ENCODE data around the gene NEUROD2. TPM values are rescaled to one million over a fixed set of nuclear protein-coding genes. Genes with fewer than 3 reads are reported as not detected.

The NEUROD2 gene
- total RNA-seq, 1 donor from 2014 or later = not detected

DNA sequence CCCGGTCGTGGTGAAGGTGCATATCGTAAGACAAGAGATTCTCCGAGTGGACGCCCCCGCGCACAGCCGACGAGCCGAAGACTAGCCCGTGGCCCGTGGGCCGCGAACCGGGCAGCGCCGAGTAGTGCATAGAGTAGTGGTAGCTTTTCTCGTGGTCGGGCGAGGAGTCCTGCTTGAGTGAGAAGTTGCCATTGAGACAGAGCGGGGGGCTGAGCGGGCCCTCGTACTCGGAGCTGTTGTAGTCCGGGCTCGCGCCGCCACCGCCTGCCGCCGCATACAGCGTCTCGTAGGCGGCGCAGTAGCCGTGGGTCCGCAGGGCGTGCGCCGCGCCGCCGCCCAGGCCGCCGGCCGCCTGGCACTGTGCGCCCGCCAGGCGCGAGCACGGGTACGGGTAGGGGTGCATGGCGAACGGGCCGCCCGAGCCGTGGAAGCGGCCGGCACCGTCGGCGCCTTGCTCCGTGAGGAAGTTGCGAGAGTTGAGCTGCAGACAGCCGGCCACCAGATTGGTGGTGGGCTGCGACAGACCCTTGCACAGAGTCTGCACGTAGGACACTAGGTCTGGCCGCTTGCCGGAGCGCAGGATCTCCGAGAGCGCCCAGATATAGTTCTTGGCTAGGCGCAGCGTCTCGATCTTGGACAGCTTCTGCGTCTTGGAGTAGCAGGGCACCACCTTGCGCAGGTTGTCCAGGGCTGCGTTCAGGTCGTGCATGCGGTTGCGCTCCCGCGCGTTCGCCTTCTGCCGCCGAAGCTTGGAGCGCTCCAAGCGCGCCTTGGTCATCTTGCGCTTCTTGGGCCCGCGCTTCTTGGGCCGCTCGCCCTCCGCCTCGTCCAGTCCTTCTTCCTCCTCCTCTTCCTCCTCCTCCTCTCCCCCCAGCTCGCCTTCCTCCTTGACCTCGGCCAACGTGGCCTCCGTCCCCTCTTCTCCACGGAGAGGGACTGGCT, 2.0 kb downstream of the NEUROD2 start:
- intact Hi-C loops (cut with DNase I) = no loop called here
- TF ChIP-seq, protein P1, sequence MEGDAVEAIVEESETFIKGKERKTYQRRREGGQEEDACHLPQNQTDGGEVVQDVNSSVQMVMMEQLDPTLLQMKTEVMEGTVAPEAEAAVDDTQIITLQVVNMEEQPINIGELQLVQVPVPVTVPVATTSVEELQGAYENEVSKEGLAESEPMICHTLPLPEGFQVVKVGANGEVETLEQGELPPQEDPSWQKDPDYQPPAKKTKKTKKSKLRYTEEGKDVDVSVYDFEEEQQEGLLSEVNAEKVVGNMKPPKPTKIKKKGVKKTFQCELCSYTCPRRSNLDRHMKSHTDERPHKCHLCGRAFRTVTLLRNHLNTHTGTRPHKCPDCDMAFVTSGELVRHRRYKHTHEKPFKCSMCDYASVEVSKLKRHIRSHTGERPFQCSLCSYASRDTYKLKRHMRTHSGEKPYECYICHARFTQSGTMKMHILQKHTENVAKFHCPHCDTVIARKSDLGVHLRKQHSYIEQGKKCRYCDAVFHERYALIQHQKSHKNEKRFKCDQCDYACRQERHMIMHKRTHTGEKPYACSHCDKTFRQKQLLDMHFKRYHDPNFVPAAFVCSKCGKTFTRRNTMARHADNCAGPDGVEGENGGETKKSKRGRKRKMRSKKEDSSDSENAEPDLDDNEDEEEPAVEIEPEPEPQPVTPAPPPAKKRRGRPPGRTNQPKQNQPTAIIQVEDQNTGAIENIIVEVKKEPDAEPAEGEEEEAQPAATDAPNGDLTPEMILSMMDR (IDR thresholded peaks at IDR 0.05) = no peak
- no peaks in the 10 kb centered on the region for H3K36me3 ChIP-seq
- no peak for DNase-seq
- no peak overlapping the region for H3K27ac ChIP-seq
- H3K4me3 ChIP-seq = peak overlapping the region; percentile 17
- no peaks in the 10 kb centered on the region for H3K9me3 ChIP-seq
- H3K4me1 ChIP-seq = peaks cover 40% of the 10 kb centered on the region
- peak; percentile 5 to 16 for ATAC-seq
- peaks cover 96% of the 10 kb centered on the region for H3K27me3 ChIP-seq (ENCODE audit: low read depth)

DNA sequence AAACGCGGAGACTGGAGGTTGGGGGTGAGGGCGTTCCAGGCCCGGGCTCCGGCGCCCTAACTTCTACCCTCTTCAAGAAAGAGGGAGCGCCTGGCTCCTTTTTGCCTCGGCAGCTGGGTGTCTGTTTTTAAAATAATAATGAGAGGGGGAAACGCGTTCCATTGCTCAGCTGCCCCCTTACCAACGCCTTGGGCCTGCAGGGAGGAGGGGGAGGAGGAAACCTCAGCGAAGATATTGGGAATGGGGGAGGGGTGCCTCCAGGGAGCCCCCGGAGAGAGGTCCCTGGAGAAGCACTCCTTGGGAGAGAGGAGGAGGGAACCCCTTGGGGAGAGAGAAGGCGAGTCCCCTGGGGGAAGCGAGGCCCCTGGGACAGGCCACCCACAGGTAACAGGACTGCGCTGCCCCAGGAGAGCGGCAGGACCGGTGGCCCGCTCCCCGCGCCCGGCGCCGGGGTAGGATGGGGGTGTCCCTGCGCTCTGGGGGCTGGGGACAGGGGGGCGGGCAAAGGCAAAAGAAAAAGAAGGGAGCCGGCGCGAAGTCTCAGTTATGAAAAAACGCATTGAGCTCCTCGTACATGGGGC, 2.7 kb downstream of the NEUROD2 start:
- Histone ChIP-seq H3K4me3 (no peak overlapping the region), H3K27ac (no peak overlapping the region), H3K27me3 (ENCODE audit: low read depth) (peaks cover 97% of the 10 kb centered on the region), H3K9me3 (no peaks in the 10 kb centered on the region), H3K36me3 (no peaks in the 10 kb centered on the region), H3K4me1 (peaks cover 40% of the 10 kb centered on the region)
- intact Hi-C loops (cut with DNase I) = no loop called here
- TF ChIP-seq, protein P1 (IDR thresholded peaks at IDR 0.05) = no peak
- DNase-seq = no peak
- ATAC-seq = no peak

DNA sequence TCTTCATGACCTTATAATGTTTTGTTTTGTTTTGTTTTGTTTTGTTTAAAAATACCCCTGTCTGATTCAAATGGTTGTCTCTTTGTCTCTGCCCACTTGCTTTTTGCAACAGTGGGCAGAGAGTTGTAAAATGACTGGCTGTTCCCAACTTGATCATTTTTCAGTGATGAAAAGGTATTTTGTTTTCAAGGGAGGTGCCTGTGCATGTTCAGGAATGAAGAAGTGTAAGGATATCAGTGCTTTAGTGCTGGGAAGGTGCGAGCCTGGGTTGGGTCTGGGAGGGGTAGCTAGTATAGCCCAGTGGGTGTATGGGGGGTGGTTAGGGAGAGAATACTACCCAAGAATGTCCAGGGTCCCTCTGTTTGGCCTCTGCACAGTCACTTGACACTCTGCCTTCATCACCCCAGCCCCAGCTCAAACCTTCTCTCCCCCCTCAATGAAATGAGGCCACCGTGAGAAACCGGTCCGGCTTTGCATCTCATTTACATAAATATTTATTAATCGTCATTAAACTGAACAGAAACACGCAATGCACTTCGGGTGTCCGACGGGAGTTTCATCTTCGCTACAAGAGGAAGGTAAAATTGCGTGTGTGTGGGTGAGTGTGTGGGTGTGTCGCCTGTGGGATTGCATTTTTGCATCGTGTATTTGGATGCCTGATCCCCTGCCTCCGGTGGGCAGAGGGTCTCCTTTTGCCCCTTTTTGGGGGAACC, 4.3 kb downstream of the NEUROD2 start:
- H3K27ac ChIP-seq = no peak overlapping the region
- intact Hi-C loops (cut with DNase I) = no loop called here
- H3K9me3 ChIP-seq = no peaks in the 10 kb centered on the region
- TF ChIP-seq, protein P1 (IDR thresholded peaks at IDR 0.05) = no peak
- peaks cover 56% of the 10 kb centered on the region for H3K4me1 ChIP-seq
- no peaks in the 10 kb centered on the region for H3K36me3 ChIP-seq
- H3K4me3 ChIP-seq = no peak overlapping the region
- no peak for DNase-seq
- H3K27me3 ChIP-seq (ENCODE audit: low read depth) = peaks cover 100% of the 10 kb centered on the region
- no peak for ATAC-seq

DNA sequence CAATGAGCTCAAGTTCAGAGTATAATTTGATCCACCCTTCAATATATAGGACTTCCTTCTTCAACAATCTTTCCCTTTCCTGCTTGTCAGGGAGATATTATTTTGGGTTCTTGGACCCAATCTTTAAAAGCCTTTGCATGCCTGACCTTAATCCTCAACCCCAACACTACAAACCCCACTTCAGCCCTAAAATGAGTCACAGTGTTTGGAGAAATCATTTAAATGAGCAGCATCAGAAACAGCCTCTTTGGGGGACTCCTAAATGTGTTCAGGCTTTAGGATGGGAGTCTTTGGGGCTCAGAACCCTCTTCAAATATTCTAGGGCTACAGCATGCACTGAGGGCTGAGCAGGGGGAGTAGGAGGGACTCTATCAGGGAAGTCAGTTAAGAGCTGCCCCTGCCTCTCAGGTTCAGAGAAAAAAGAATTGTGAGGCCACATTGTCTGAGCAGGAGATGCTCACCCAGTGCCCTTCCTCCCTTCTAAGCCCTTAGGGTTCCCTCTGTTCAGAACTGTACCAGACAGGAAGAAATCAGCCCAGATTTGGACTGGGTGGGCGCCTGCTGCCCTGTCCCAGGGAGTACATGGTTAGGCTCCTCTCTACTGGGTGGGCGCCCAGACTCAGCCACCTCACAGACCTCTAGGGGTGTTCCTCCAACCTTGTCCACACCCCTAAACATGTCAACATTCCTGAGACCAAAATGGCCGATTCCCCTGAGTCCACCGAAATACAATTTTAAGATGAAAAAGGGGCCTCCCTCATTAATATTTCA, 5.0 kb downstream of the NEUROD2 start:
- intact Hi-C loops (cut with DNase I) = no loop called here
- Histone ChIP-seq H3K4me3 (no peak overlapping the region), H3K27me3 (ENCODE audit: low read depth) (peaks cover 100% of the 10 kb centered on the region), H3K9me3 (no peaks in the 10 kb centered on the region), H3K27ac (no peak overlapping the region), H3K36me3 (no peaks in the 10 kb centered on the region), H3K4me1 (peaks cover 61% of the 10 kb centered on the region)
- DNase-seq (no peak), ATAC-seq (no peak)
- TF ChIP-seq, protein P1 (IDR thresholded peaks at IDR 0.05) = no peak

Data from lower lobe of right lung (tissue), 2 donors.